Measurements from ENCODE around the gene ABCA1.

DNA sequence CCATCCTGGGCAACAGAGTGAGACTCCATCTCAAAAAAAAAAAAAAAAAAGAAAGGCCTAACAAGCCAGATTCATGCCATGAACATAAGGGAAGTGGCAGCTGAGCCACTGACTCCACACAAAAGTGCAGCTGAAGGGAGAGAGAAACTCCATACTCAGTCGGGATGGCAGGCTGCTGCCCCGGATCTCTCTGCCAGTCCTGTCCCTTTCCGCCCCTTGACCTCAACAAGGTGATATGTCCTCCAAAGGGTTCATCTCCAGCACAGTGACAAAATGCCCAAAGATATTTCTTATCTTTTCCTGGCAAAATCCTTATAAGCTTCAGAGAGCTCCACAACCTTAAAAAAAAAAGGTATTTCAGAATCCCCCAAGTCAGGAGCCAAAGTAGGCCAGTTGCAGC lies 52.6 kb downstream of the ABCA1 start:
- TF ChIP-seq, protein P1, sequence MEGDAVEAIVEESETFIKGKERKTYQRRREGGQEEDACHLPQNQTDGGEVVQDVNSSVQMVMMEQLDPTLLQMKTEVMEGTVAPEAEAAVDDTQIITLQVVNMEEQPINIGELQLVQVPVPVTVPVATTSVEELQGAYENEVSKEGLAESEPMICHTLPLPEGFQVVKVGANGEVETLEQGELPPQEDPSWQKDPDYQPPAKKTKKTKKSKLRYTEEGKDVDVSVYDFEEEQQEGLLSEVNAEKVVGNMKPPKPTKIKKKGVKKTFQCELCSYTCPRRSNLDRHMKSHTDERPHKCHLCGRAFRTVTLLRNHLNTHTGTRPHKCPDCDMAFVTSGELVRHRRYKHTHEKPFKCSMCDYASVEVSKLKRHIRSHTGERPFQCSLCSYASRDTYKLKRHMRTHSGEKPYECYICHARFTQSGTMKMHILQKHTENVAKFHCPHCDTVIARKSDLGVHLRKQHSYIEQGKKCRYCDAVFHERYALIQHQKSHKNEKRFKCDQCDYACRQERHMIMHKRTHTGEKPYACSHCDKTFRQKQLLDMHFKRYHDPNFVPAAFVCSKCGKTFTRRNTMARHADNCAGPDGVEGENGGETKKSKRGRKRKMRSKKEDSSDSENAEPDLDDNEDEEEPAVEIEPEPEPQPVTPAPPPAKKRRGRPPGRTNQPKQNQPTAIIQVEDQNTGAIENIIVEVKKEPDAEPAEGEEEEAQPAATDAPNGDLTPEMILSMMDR (optimal IDR thresholded peaks at IDR 0.05 in 1 of 3, IDR thresholded peaks at IDR 0.05 in 1 of 3, conservative IDR thresholded peaks at IDR 0.05 in 1 of 3; ENCODE audit: extremely low read depth in 1 of 3, insufficient read depth in 2 of 3, low read length in 3 of 3), result no peak
- no peak for TF ChIP-seq EZH2 (IDR thresholded peaks at IDR 0.05; ENCODE audit: low read length)

Data from keratinocyte (primary cell).